Choroid plexus epithelial cell (primary cell): ENCODE results near the gene MKRN2OS.

Source experiments
- DNase-seq: peaks from one replicate; pipeline ENCODE4 v3.0.0-alpha.2; 2010; ENCODE audit warnings: low read depth
- H3K4me3 ChIP-seq: 2 replicates; pipeline ENCODE4 v1.5.1; 2011; ENCODE audit warnings: low read depth, mild to moderate bottlenecking, control low read depth, low read length, moderate library complexity
- TF ChIP-seq, protein P1 (sequence below): conservative IDR thresholded peaks from 2 replicates; pipeline ENCODE4 v1.5.1; 2011; ENCODE audit warnings: low read depth, mild to moderate bottlenecking, control low read depth, inconsistent platforms, low read length, moderate library complexity

MKRN2OS gene

DNA sequence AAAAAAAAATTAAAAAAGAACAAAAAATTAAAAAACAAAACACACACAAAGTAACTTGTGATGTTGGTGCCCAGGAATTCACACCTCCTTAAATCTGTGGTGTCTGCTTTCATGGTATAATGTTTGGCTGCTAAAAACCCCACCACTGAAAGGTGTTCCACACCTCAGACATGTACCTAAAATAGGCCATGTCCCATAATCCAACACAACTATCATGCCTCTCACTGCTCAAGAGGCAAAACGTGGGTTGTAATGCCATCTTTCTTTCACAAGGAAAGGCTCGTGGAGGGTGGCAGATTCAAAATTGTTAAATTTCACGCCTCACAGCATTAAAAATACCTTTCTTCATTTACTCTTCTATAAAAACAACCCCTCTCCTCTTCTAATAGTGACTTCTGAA lies 41.1 kb upstream of the MKRN2OS start:
- TF ChIP-seq, protein P1, sequence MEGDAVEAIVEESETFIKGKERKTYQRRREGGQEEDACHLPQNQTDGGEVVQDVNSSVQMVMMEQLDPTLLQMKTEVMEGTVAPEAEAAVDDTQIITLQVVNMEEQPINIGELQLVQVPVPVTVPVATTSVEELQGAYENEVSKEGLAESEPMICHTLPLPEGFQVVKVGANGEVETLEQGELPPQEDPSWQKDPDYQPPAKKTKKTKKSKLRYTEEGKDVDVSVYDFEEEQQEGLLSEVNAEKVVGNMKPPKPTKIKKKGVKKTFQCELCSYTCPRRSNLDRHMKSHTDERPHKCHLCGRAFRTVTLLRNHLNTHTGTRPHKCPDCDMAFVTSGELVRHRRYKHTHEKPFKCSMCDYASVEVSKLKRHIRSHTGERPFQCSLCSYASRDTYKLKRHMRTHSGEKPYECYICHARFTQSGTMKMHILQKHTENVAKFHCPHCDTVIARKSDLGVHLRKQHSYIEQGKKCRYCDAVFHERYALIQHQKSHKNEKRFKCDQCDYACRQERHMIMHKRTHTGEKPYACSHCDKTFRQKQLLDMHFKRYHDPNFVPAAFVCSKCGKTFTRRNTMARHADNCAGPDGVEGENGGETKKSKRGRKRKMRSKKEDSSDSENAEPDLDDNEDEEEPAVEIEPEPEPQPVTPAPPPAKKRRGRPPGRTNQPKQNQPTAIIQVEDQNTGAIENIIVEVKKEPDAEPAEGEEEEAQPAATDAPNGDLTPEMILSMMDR, result no peak
- no peak for DNase-seq
- no peak overlapping the region for H3K4me3 ChIP-seq

DNA sequence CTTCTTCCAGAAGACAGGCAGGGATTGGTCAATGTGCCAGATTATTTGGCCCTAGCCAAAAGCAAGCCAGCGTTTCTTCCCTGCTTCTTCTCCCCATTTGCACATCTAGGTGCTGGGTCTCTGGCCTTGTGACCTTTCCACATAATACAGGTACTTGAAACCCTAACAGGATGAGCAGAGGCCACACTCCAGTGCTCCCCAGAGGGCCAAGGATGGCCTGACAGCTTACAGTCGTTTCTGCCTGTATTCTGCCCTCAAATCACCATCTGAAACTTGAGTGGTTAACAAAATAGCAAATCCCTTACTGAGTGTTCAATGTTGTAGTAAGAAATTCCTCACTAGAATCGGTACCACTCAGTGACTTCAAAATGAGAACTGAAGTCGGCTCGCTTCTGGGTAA lies 40.7 kb upstream of the MKRN2OS start:
- no peak for DNase-seq
- TF ChIP-seq, protein P1, result no peak
- H3K4me3 ChIP-seq, result no peak overlapping the region

DNA sequence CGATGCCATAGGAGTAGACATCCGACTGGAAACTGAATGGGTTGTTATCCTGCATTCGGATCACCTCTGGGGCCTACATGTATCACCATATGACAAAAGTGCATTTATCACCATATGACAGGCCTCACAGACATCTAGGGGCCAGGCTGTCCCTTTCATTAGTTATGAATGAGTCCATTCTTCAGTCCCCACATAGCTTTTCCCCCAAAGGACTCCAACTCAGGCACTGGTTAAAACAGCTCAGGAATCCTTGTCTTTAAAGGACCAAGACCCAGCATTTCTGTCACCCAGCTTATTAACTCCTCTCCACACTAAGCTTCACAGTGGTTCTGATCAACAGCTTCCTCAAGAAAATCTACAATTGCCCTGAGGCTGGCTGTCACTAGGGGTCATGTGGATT lies 39.9 kb upstream of the MKRN2OS start:
- no peak overlapping the region for H3K4me3 ChIP-seq
- TF ChIP-seq, protein P1, result no peak
- no peak for DNase-seq

DNA sequence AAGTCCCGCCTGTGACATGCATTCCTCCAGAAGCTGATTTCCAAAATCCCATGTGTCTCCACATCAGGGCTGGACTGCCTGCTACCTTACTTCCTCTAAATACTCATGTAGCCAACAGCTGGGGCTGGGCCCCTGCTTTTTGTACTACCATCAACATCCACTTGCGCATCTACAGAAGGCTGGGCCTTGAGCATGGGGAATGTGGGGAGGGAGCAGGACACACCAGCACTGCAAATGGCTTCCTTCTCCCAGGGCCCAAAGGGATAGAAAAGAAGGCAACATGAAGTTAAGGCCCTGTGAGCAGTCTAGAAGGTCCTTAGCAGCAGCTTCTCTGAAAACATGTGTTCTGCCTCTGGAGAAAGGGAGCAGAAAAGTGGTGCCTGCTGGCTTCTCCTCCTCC lies 38.8 kb upstream of the MKRN2OS start:
- no peak for DNase-seq
- TF ChIP-seq, protein P1, result no peak
- H3K4me3 ChIP-seq, result no peak overlapping the region

DNA sequence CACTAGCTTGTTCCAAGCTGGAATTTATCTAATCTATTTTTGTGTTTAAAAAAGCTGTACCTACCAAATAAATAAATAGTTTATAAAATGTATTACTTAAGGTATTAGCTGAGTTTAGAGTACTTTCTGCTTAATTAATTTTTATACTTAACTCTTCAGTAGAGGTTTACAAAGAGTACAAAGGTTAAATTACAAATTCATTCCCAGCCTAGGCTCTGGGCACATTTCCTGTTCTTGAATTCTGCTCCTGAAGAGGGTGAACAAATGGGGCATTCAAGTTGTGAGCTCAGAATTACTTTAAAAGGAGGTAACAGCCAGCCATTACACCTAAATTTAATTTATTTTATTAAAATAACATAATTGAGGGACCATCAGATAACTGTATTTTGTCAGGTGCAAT lies 38.0 kb upstream of the MKRN2OS start:
- TF ChIP-seq, protein P1, result no peak
- H3K4me3 ChIP-seq, result no peak overlapping the region
- no peak for DNase-seq

DNA sequence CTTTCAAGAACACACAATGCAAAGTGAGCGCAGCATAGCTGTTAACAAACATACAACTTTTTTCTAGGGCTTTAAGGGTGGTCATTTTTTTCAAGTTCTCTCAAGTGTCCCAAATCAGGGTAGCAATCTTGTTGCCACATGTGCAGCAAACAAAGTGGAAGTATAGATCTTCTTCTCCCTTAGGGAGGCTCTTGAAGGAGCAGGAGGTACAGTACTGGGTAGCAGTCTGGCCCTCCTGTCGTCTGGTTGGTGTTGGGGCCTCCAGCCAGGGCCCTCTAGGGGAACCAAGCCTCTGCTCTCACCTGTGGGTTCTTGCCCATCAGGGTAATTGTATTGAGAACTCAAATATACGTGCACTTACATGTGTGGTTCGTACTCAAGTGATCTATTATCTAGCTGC lies 37.4 kb upstream of the MKRN2OS start:
- TF ChIP-seq, protein P1, result no peak
- no peak for DNase-seq
- no peak overlapping the region for H3K4me3 ChIP-seq

DNA sequence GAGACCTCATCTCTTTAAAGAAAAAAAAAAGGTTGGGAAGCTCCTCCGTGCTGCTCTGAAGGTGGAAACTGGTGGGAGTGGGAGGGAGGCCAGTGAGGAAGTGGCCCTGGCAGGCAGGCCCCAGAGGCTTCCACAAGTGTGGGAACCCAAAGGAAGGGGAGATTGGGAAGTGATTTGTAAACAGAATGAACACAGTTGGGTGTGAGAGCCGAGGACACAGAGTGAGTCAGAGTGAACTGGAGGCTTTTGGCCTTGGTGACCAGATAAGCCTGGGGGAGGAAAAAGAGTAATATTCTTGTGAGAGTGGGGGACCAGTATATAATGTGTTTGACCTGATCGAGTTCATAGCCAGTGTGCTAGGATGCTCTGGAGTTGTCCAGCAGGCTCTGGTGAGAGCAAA lies 34.6 kb upstream of the MKRN2OS start:
- peak; percentile 57 for DNase-seq
- TF ChIP-seq, protein P1, result no peak
- H3K4me3 ChIP-seq, result no peak overlapping the region
